H4 (cell line): ENCODE data around the gene UST. TPM values are rescaled to one million over a fixed set of nuclear protein-coding genes. Genes with fewer than 3 reads are reported as not detected.
"Not testable (repeated sequence)": the region's sequence is repeated elsewhere in the genome, so short reads cannot be mapped to it uniquely, and the experiment has no call there.

Source experiments
- DNase-seq: peaks from one replicate; pipeline ENCODE4 v3.0.0-alpha.2; 2015; ENCODE audit warnings: low spot score
- total RNA-seq: library from RNA; depleted of rRNA; stranded (reverse); fragments of >200 nt; shearing (Covaris generic); gene quantifications from 2 replicates; pipeline ENCODE4 v1.2.3, GENCODE V29; 2014

Gene UST
- total RNA-seq, 1 experiment from 2014 or later: 11.7 TPM

DNA sequence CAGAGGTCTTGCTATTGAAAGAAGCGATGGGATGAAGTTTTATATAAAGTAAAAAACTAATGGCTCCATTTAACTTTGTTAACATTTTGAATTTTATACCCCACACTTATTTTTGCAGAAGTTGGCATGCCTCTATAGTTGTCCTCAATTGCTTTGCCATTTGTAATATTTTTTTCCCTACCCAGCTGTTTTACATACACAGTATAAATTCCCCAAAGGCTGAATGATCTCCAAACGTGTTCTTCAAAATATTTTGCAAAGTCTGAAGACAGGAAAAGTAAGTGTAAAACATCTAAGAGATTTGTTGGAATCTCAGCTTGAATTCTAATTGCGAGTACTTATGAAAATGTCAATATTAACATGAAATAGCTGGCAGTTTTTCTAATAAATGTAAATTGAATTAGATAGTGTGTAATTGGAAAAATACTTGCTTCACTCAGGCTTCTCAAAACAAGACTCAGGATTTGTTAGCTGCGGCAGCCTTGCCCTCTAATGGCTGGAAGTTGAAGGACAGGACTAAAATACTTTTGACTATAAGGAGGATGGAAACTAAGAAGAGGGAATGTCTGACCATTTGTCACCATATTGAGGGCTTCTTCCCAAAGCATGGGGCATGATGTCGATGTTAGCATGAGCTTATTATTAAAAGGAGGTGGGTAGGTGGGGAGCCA lies 226.8 kb downstream of the UST start:
- no peak for DNase-seq

DNA sequence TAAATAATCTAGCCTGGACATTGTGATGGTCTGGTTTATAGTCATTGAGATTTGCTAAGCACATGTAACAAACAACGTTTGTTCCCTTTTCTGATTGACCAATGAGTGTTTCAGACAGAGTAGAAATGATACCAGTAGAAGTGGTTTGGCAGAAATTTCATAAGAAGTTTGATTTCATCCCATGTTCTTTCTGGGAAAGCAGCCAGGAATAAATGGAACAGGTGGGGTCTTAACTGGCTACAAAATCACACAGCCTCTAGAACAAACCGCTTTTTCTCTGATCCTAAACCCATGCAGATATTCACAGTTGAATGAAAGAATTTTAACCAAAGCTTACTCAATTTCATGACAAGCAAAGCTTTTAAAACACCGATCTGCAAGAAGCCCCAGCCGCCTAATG lies 227.5 kb downstream of the UST start:
- DNase-seq: no peak

DNA sequence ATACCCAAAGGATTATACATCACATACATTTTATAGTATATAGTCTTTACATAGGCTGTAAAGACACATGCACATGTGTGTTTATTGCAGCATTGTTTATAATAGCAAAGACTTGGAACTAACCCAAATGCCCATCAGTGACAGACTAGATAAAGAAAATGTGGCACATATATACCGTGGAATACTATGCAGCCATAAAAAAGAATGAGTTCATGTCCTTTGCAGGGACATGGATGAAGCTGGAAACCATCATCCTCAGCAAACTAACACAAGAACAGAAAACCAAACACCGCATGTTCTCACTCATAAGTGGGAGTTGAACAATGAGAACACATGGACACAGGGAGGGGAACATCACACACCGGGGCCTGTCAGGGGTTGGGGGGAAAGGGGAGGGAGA lies 231.5 kb downstream of the UST start:
- DNase-seq: not testable (repeated sequence)

DNA sequence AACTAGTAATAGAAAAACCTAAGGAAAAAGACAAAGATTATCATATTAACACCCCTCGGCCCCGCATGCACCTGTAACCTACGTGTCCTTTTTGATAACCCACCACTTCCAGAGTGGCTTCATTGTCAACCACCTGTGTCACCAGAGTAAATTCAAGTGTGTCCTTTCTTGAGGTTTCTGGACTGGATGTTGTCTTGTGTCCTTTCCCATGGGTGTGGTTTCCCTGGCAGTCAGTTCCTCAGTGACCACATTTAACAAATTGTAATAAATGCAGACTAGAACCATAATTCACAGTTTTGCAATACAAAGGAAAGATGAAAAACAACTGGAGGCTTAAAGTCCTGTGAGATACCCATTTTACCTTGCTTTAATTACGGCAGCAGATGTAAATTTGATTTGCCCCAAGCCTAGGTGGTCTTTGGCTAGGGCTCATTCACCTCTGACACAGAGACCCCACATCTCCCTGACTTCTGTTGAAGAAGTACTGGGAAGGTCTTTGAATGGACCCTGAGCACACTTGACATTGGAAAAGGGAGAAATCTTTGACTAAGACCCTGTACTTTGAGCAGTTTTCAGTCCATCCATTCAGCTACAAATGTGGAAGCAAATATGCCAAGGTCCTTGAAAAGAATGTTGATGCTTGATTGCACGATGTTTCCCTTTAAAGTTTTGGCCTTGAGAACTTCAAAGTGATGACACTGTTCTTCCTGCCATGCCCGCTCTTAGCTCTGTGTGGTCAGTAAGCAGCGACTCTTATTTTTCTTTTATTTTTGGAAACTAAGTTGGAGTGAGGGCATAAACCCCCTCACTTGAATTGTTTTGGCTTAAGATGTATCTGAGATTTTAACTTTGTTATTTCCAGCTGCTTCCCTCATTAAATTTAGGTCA lies 232.4 kb downstream of the UST start:
- DNase-seq: no peak

DNA sequence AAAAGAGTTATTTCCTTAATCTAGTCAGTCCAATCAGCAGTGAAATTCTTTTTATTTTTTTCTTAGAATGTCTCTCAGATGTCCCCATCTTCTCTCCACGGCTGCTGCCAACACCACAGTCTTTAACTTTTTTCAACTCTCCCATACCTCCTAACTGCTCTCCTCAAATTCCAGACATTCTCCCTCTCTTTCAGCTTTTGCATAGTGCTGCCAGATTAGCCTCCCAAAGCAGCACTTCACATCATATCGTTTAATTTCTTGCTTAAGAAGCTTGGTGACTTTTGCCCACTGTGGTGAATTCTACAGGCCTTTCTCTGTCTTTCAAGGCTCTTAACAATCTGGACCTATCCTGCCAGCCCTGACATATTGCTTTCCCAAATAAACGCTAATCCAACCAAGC lies 233.4 kb downstream of the UST start:
- no peak for DNase-seq

DNA sequence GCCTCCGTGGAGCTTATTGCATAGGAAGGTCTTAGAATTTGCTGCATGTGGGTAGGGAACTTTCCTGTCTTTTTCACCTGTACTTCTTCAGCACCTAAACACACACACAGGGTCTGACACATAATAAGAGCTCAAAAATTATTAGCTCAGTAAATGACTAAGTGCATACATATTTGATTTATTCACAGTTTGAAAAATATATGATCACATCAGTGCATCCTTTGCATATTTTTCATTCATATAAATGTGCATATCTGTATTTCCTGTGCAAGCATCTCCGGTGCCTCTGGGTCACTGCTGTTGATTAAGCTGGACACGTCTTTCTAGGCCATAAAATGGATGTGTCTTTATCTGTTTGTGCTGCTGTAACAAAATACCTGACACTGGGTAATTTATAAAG lies 234.7 kb downstream of the UST start:
- DNase-seq: no peak

DNA sequence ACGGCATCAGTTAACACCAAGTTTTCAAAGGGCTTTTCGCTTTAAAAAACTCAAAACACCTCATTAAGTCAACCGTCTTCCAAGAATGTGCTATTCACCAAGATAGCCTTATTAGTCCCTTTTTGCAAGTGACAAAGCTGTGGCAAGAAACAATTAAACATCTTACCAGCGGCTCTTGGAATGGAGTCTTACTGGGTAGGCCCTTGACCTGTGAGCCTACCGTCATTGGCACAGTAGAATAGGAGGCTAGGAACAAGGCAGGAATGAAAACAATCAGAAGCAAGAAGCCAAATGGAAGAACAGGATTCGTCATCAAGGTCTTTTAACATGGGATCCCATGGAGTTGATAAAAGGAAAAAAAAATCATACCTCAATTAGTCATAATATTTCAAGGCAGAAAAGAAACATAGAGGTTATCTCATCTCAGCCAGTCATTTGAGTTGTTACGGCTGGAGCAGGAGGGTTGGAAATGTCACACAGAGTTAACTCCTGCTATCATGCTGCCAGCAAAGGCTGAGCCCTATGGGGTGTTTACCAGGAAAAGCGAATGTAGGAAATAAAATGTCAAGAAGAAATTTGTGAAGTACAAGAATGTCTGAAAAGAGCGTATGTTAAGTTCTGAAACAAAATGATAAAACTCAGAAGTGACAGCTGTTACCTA lies 236.4 kb downstream of the UST start:
- no peak for DNase-seq

DNA sequence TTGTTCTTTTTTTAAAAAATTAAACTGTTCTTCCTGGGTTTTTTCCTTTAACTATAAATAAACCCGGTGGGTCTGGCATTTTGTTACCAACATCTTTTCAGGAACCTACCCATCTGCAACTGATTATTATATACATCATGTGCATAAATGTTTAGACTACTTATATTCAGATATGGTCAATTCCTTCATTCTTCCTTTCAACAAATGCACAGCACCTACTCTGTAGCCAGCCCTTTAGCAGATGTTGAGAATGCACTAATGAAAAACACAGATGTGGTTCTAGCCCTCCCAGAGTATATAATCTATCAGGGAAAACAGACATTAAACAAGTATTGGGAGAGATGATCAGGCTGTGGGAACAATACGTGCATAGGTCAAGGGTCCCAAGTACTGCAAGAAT lies 237.1 kb downstream of the UST start:
- no peak for DNase-seq

DNA sequence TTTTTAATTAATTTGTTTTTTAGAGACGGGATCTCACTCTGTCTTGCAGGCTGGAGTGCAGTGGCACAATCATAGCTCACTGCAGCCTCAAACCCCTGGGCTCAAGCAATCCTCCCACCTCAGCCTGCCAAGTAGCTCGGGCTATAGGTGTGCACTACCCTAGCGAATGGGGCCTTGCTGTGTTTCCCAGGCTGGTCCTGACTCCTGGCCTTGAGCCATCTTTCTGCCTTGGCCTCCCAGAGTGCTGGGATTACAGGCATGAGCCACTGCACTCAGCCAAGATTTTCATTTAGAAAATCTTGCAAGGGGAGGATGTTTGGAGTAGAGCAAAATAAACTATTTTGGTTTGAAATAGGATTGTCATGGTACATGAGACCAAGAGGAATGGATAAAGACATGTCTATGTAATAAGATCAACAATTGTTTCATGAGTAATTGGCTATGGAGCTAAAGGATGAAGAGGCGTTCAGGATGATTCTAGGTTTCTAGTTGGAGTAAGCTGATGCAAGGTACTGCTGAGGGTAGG lies 237.8 kb downstream of the UST start:
- no peak for DNase-seq

DNA sequence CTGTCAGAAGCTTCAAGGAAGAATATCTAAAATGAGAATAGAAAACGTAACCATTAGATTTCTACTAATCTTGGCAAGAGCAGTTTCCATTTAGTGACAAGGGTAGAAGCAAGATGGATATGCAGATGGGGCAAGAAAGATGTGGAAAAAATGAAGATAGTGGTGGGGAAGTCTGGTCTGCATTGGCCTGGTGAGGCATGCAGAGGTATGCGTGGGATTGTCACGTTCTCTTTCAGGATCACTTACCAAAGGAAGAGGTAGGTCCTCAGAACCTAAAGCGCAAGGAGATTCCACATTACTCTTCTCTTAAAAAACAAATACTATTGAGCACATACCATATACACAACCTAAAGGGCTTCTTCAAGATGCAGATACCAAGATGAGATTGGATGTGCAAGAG lies 238.7 kb downstream of the UST start:
- DNase-seq: no peak

DNA sequence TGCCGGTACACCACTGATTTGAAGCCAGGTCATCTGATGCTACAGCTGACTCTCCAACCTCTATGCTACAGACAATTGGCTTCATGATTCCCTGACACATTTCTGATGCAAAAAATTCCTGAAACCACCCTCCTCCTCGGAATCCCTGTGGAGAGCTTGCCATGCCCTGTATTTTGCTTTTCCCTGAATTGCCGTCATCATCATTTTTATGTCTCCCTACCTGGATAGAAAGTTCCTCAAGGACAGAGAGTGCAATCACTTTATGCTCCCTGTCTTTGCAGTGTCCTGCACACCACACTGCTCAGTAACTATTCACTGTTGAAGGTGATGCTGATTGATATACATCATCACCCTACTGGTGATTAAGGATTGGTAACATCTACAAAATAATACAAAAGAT lies 239.8 kb downstream of the UST start:
- DNase-seq: no peak

DNA sequence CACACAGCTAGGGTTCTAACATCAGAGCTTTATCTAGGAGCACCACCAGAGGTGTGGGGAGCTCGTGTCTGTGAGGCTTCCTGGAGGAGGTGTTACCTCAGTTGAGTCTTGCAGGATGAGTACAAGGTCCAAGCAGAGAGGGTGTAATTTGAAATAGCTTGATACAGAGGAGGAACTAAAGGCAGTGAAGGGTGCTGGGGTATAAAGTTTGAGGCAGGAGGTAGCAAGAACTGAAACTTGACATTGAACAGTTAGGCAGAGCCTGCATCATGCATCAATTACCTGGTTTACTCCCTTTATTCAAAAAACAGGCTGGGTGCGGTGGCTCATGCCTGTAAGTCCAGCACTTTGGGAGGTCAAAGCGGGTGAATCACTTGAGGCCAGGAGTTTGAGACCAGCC lies 241.2 kb downstream of the UST start:
- no peak for DNase-seq

DNA sequence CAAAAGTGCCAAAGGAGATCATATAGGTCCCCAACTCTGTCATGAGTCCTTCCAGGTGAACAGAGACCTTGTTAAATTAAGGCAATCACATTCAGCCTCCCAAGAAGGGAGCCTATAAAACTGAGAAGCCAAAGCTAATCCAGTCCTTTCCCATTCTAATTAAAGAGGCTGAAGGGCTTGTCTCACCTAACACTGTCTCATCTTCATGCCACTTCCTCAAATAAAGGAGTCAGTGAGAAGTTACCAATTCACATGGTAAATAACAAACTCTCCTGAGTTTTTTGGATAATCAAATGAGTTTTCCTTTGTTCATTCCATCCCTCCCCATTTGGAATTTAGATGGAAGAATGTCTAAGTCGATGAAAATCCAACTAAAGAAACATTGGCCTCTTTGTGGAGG lies 242.8 kb downstream of the UST start:
- DNase-seq: no peak

DNA sequence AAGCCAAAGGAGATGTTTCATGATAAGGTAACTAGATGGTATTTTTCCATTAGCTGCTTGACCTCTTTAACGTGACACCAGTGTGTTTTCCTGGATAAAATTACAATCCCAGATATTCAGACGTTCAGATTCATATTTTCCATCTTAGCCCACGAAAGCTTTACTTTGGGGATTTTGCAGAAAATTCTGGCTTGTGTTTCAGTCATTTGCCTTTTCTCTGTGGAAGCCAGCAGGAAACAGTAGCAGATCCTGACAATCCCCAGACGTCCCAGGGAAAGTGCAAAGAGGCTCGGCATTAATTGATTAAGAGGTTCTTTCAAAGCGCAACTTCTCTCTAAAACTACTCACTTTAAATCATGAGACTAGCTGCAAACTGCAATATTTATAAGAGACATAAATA lies 243.6 kb downstream of the UST start:
- no peak for DNase-seq

DNA sequence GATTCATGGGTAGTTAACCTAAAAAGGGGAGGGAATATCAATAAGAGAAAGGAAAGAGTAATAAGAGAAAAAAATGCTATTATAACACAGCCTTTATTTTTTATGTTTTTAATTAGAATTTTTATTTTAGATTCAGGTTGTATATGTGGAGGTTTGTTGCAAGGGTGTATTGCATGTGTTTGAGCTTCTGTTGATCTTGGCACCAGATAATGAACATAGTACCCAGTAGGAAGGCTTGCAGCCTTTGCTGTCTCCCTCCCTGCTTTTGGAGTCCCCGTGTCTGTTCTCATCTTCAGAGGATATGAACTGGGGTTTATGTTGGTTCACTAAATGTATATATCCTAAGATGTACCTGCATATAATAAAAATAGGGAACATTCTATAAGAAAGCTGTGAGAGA lies 250.0 kb downstream of the UST start:
- DNase-seq: no peak

DNA sequence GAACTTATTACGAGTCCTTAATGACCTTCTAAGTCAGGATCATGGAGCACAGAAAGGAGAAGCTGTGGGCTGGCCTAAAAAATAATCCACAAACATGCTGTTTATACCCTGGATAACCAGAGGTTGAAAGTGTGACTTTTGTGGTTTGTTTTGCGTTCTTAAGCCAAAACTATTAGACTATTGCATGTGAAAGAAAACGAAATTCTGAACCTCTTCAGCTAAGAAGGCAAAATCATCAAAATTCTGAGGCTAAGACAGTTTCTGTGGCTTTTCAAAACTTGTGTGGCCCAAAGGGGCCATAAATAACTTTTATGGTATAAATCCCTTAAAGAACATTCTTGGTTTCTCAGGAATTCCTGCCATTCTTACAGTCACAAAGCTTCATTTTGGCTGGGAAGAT lies 251.0 kb downstream of the UST start:
- DNase-seq: peak; percentile 58

DNA sequence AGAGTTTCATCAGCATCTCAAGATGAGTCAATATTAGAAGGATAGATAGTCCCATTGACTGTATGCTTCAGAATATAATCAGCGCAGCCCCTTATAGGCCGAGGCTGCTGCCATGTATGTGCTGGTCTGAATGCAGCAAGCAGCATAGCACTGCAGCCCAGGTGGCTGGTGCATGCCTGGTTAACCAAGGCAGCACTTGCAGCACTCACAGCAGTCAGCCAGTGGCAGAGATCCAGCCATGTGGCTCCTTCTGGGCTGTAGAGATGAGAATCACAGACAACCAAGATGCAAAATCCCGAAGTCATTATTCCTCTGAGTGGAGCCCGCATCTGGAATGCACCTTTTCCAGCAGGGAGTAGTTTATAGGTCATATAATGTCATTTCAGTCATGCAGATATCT lies 251.9 kb downstream of the UST start:
- no peak for DNase-seq

DNA sequence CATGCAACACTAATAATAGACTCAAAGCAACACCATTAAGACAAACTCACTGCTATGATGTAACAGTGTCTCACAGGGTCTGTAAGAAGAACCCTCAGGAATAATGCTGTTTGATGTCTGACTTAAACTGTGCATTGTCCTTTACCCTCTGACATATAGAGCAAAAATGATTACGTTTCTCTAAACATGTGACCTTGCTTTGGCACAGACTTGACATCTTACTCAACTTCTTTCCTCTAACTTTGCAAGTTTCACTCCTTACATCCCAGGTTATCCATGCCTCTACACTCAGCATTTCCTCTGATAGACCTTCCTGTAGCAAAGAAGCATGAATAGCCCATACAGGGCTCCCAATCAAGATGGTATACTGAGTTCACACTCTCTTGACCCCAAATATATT lies 252.7 kb downstream of the UST start:
- DNase-seq: no peak

DNA sequence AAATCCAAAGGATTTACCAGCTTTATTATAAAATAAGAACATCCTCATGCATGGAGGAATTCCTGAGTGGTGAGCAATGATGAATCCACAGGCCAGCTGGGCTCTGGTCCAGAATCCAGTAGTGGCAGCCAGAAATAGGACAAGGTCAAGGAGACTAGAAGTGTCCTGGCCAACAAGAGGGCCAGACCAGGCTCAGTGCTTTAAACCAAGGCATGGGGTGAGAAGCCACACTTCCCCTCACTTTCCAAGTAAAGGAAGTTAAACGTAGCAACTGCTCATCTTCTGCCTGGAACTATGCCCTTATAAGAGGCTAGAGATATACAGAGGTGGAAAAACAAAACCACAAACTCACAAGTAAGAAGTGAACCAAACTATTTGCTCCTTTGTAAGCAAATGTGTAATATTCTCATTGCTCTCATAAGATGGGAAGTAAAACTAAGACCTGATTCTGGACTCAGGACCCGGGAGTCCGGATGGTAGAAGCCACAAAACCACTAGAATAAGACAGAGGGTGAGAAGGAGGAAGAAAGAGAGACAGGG lies 253.2 kb downstream of the UST start:
- DNase-seq: peak; percentile 11

DNA sequence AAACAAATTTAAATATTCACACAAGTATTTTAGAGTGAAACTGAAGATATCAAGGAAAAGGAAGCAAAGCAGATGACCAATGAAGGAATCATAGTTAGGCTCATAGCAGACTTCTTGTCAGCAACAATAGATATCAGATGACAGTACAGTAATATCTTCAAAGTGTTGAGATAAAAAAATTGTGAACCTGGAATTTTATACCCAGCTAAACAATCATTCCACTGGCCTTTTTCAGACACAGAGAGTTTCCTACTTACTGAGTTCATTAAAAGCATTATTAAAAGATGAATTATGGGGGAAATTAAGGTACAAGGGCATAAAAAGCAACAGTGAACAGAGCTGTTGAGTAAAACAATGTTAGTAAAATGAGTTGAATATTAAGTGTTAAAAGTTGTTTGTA lies 254.6 kb downstream of the UST start:
- DNase-seq: no peak

DNA sequence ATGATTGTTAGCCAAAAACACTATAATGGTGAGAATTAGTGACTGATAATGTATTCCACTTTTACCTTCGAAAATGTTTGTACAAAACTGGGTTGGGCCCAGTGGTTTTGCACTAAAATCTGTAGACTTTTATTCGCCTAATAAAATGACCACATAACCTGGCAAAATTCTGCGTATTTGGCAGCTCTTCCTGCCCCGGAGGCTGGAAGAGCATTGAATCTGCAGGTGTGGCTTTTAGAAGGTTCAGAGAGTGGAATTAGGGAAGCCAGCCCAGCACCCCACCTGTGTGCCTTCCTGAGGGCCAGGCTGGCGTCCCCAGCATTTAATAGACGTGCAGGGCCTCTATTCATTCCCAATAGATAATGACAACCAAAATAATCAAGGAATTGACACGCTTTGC lies 256.7 kb downstream of the UST start:
- DNase-seq: no peak

DNA sequence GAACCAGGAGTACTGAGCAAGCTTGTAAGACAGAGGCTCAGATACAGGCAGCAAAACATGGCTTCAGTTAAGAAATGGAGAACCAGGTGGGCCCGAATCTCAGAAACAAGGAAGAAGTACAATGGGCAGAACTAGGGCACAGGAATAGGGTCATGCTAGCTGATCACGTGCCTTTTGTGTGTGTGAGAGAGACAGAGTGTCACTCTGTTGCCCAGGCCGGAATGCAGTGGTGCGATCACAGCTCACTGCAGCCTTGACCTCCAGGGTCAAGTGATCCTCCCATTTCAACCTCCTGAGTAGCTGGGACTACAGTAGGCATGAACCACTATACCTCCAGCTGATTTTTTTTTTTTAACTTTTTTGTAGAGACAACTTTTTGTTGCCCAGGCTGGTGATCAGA lies 257.8 kb downstream of the UST start:
- no peak for DNase-seq
